ENCODE measurements around the gene PRKCE. TPM values are rescaled to one million over a fixed set of nuclear protein-coding genes. Genes with fewer than 3 reads are reported as not detected.

PRKCE gene
- total and polyA plus RNA-seq, 2 of the 8 experiments (the other 6 are each of a cell fraction or from before 2014, with no cell fraction given): 0.54 to 2.1 TPM

DNA sequence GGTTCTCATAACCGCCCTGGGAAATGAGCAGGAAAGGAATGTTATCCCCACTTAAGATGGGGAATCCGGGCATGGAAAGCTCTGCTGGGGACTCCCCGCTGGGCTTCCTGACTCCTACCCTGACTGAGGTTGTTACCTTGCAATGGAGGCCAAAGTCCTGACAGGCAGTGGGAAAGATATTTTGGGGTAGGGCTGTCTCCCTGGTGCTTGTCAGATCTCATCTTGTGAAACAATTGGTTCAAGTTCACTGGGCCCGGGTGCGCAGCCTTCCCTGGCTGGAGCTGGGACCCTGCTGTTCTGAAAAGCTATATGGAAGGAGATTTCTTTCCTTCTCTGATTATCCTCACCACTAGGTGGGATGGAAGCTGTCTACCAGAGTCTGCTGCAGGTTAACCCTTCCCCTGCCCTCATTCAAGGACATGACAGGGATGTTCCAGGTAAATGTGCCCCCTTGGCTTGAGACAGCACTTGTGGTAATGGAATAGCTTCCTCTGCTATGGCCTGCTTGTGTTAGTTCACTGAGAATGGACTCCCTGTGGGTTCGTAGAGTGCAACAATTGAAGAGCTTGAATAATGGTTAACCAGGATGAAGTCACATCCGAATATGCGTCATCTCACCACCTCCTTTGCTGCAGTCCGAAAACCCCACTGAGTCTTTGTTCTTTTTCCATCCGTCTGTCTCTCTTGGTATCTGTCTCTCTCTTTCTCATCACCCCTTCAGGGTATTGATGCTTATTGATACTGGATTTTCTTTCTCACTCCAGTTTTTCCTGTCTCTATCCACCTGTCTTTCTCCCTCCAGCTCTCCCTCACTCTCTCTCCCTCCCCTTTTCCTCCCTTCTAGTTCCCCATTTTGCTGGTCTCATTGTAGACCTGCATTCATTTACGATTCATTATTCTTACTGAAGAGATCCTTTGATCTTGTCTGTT lies 577.9 kb downstream of the PRKCE start:
- Histone ChIP-seq H3K4me3 (ENCODE audit: extremely low read depth in 1 of 4, insufficient read depth in 2 of 4, low read depth in 3 of 4, low read length in 4 of 4) (peak overlapping the region in 1 of 4 experiments; percentile 14; a peak in 1 of 8 replicates), H4K91ac (replicated peaks; ENCODE audit: insufficient read length, low read length) (no peak overlapping the region), H3K27me3 (replicated peaks in 1 of 4; ENCODE audit: control insufficient read depth in 3 of 4, extremely low read depth in 1 of 4, insufficient read depth in 3 of 4, low read length in 3 of 4) (no peaks in the 10 kb centered on the region), H3K18ac (ENCODE audit: extremely low read depth, low read length) (no peak overlapping the region), H3K4ac (replicated peaks; ENCODE audit: insufficient read length, low read depth, low read length) (no peak overlapping the region), H3K56ac (replicated peaks; ENCODE audit: insufficient read length, low read depth, low read length) (no peak overlapping the region), H3K4me2 (ENCODE audit: insufficient read depth in 1 of 2, low read depth in 2 of 2, low read length in 2 of 2) (peak overlapping the region; percentile 19 to 47), H2BK15ac (ENCODE audit: low read length) (no peak overlapping the region), H4K20me1 (replicated peaks in 1 of 2; ENCODE audit: control insufficient read depth in 1 of 2, insufficient read depth in 2 of 2, low read length in 2 of 2) (no peaks in the 10 kb centered on the region), H4K8ac (ENCODE audit: extremely low read depth, insufficient read depth, low read length) (no peak overlapping the region), H2AFZ (ENCODE audit: low read length) (no peak overlapping the region), H2BK20ac (ENCODE audit: low read length) (no peak overlapping the region), H3K36me3 (ENCODE audit: control insufficient read depth in 2 of 4, insufficient read depth in 4 of 4, low read length in 3 of 4) (no peaks in the 10 kb centered on the region), H2BK120ac (replicated peaks; ENCODE audit: low read depth, low read length) (no peak overlapping the region), H3K79me1 (ENCODE audit: low read depth, low read length) (no peaks in the 10 kb centered on the region), H3K14ac (ENCODE audit: insufficient read length) (no peak overlapping the region), H3K9me3 (ENCODE audit: insufficient read depth in 2 of 2, low read depth in 1 of 2, low read length in 1 of 2) (no peaks in the 10 kb centered on the region; a peak in 1 of 4 replicates), H3K27ac (ENCODE audit: low read depth, low read length) (peak overlapping the region; percentile 6; the same call in 1 of the 2 replicates), H3K79me2 (ENCODE audit: control insufficient read depth in 1 of 2, insufficient read depth in 2 of 2, low read length in 2 of 2) (no peaks in the 10 kb centered on the region), H3K9ac (replicated peaks in 1 of 4; ENCODE audit: extremely low read depth in 1 of 4, low read depth in 3 of 4, low read length in 3 of 4) (no peak overlapping the region; a peak in 1 of 7 replicates), H3K4me1 (replicated peaks in 1 of 4; ENCODE audit: control insufficient read depth in 3 of 4, insufficient read depth in 4 of 4, low read length in 3 of 4) (peaks cover 10 to 19% (median 12%) of the 10 kb centered on the region in 4 experiments), H4K5ac (ENCODE audit: insufficient read length, low read depth, low read length) (no peak overlapping the region), H3K23ac (ENCODE audit: insufficient read length) (no peak overlapping the region), H3K23me2 (ENCODE audit: low read depth, low read length) (0 out of 2 replicates have a peak, but pooled peaks cover 1% of the 10 kb centered on the region), H2BK5ac (ENCODE audit: low read depth, low read length) (0 out of 2 replicates have a peak overlapping the region, but pooled peaks have one; percentile 89), H2AK5ac (ENCODE audit: low read depth, low read length) (no peak overlapping the region; the same call in 1 of the 2 replicates), H2BK12ac (ENCODE audit: low read depth, low read length) (0 out of 2 replicates have a peak overlapping the region, but pooled peaks have one; percentile 20)
- ChIA-PET POLR2A (ENCODE audit: partially characterized antibody) (interaction anchor here (0.7 to 0.9 kb wide), 2 partner anchors 68 to 264 kb away, joined by 3 read pairs; partner anchors contain the start of gene EPAS1), CTCF (ENCODE audit: partially characterized antibody) (interaction anchor here (0.7 to 2.0 kb wide), 24 partner anchors 10 to 179 kb away, joined by 3 to 8 read pairs (median 4); partner anchors contain the start of gene EPAS1)
- peak in 1 of 2 experiments; percentile 50 for DNase-seq (ENCODE audit: low read depth in 1 of 2, low spot score in 2 of 2)
- 36% methylated on average over 11 of the region's 11 CpGs; no CpG with 5 or more reads in 1 of the 2 experiments for WGBS, 2 experiments (ENCODE audit: extremely low coverage in 1 of 2, insufficient coverage in 1 of 2, insufficient read length in 1 of 2, insufficient replicate concordance in 2 of 2, low coverage in 1 of 2, low lambda C conversion rate in 2 of 2, missing lambda C conversion rate in 1 of 2)
- peak; percentile 55 for FAIRE-seq
- TF ChIP-seq POLR2A (IDR thresholded peaks at IDR 0.05; ENCODE audit: control extremely low read depth in 1 of 2, low read depth in 2 of 2, low read length in 2 of 2) (no peak), NANOG (IDR thresholded peaks at IDR 0.05; ENCODE audit: insufficient read depth, low read depth, low read length, poor library complexity, severe bottlenecking) (peak; percentile 52), RFX5 (IDR thresholded peaks at IDR 0.05; ENCODE audit: borderline replicate concordance, low read depth, low read length) (no peak), CEBPB (IDR thresholded peaks at IDR 0.05; ENCODE audit: low read depth, low read length) (no peak), JUN (IDR thresholded peaks at IDR 0.05; ENCODE audit: low read depth, low read length) (0 out of 2 replicates have a peak, but pooled peaks have one; percentile 42), RAD21 (IDR thresholded peaks at IDR 0.05 in 1 of 2, conservative IDR thresholded peaks at IDR 0.05 in 1 of 2; ENCODE audit: low read depth in 2 of 2, low read length in 2 of 2) (peak in 1 of 2 experiments; percentile 31; a peak in 2 of 4 replicates)
- TF ChIP-seq, protein P1, sequence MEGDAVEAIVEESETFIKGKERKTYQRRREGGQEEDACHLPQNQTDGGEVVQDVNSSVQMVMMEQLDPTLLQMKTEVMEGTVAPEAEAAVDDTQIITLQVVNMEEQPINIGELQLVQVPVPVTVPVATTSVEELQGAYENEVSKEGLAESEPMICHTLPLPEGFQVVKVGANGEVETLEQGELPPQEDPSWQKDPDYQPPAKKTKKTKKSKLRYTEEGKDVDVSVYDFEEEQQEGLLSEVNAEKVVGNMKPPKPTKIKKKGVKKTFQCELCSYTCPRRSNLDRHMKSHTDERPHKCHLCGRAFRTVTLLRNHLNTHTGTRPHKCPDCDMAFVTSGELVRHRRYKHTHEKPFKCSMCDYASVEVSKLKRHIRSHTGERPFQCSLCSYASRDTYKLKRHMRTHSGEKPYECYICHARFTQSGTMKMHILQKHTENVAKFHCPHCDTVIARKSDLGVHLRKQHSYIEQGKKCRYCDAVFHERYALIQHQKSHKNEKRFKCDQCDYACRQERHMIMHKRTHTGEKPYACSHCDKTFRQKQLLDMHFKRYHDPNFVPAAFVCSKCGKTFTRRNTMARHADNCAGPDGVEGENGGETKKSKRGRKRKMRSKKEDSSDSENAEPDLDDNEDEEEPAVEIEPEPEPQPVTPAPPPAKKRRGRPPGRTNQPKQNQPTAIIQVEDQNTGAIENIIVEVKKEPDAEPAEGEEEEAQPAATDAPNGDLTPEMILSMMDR (IDR thresholded peaks at IDR 0.05; ENCODE audit: control extremely low read depth in 1 of 3, insufficient read depth in 1 of 3, low read depth in 1 of 3, low read length in 3 of 3): peak in 2 of 3 experiments; percentile 22 to 40; a peak in 2 of 4 replicates
